Measurements from ENCODE around the gene ALKBH2.

Gene ALKBH2

GRCh38 chr12:109087250-109087649 is 6.0 kb downstream of the ALKBH2 start:
- ChIA-PET CTCF (interaction anchor here (0.6 kb wide), 1 partner anchor 168 kb away, joined by 3 read pairs; no protein-coding TSS in a partner anchor), POLR2A (interaction anchor here (0.7 kb wide), 1 partner anchor 526 kb away, joined by 3 read pairs; the partner anchor contains the start of gene SART3)
- TF ChIP-seq HDGF (IDR thresholded peaks at IDR 0.05; ENCODE audit: borderline replicate concordance) (no peak), SP1 (IDR thresholded peaks at IDR 0.05) (no peak), L3MBTL2 (conservative IDR thresholded peaks at IDR 0.05) (no peak), LEF1 (IDR thresholded peaks at IDR 0.05; ENCODE audit: borderline replicate concordance) (no peak), TARDBP (IDR thresholded peaks at IDR 0.05) (no peak), BHLHE40 (IDR thresholded peaks at IDR 0.05; ENCODE audit: borderline replicate concordance) (no peak), ELF4 (IDR thresholded peaks at IDR 0.05) (no peak), FOXA1 (IDR thresholded peaks at IDR 0.05) (no peak), ARNT (IDR thresholded peaks at IDR 0.05) (no peak), NFRKB (IDR thresholded peaks at IDR 0.05) (no peak), FOXM1 (IDR thresholded peaks at IDR 0.05; ENCODE audit: borderline replicate concordance) (no peak), FOXK2 (IDR thresholded peaks at IDR 0.05) (no peak), PKNOX1 (IDR thresholded peaks at IDR 0.05) (no peak), ZNF384 (IDR thresholded peaks at IDR 0.05) (no peak), CTBP1 (IDR thresholded peaks at IDR 0.05; ENCODE audit: borderline replicate concordance) (no peak), SUZ12 (IDR thresholded peaks at IDR 0.05) (no peak)

GRCh38 chr12:109085590-109085989 is 7.7 kb downstream of the ALKBH2 start:
- CTCF ChIA-PET = no interaction called here
- POLR2A ChIA-PET = no interaction called here
- DNase-seq (ENCODE audit: extremely low spot score) = no peak

More at GRCh38 chr12:109087250-109087649, 6.0 kb downstream of the ALKBH2 start:
- no peak for DNase-seq (ENCODE audit: extremely low spot score)

GRCh38 chr12:109084425-109084824 is 8.8 kb downstream of the ALKBH2 start:
- POLR2A ChIA-PET = interaction anchor here (0.7 kb wide), 1 partner anchor 8 kb away, joined by 3 read pairs; no protein-coding TSS in a partner anchor
- DNase-seq (ENCODE audit: extremely low spot score) = no peak
- TF ChIP-seq SP1 (IDR thresholded peaks at IDR 0.05) = no peak
- TF ChIP-seq TARDBP (IDR thresholded peaks at IDR 0.05) = no peak
- TF ChIP-seq ZNF384 (IDR thresholded peaks at IDR 0.05) = no peak
- no peak for TF ChIP-seq FOXK2 (IDR thresholded peaks at IDR 0.05)
- no peak for TF ChIP-seq NFRKB (IDR thresholded peaks at IDR 0.05)
- no peak for TF ChIP-seq HDGF (IDR thresholded peaks at IDR 0.05; ENCODE audit: borderline replicate concordance)
- no peak for TF ChIP-seq PKNOX1 (IDR thresholded peaks at IDR 0.05)
- no peak for TF ChIP-seq FOXA1 (IDR thresholded peaks at IDR 0.05)
- TF ChIP-seq L3MBTL2 (conservative IDR thresholded peaks at IDR 0.05) = no peak
- TF ChIP-seq FOXM1 (IDR thresholded peaks at IDR 0.05; ENCODE audit: borderline replicate concordance) = no peak
- CTCF ChIA-PET = no interaction called here

More at GRCh38 chr12:109085590-109085989, 7.7 kb downstream of the ALKBH2 start:
- TF ChIP-seq LEF1 (IDR thresholded peaks at IDR 0.05; ENCODE audit: borderline replicate concordance) = no peak
- TF ChIP-seq FOXM1 (IDR thresholded peaks at IDR 0.05; ENCODE audit: borderline replicate concordance) = no peak
- no peak for TF ChIP-seq HDGF (IDR thresholded peaks at IDR 0.05; ENCODE audit: borderline replicate concordance)
- no peak for TF ChIP-seq NFRKB (IDR thresholded peaks at IDR 0.05)
- TF ChIP-seq TARDBP (IDR thresholded peaks at IDR 0.05) = no peak
- no peak for TF ChIP-seq BHLHE40 (IDR thresholded peaks at IDR 0.05; ENCODE audit: borderline replicate concordance)
- TF ChIP-seq FOXK2 (IDR thresholded peaks at IDR 0.05) = no peak
- TF ChIP-seq ELF4 (IDR thresholded peaks at IDR 0.05) = no peak
- no peak for TF ChIP-seq SP1 (IDR thresholded peaks at IDR 0.05)
- no peak for TF ChIP-seq L3MBTL2 (conservative IDR thresholded peaks at IDR 0.05)
- TF ChIP-seq ARNT (IDR thresholded peaks at IDR 0.05) = no peak
- TF ChIP-seq CTBP1 (IDR thresholded peaks at IDR 0.05; ENCODE audit: borderline replicate concordance) = no peak
- no peak for TF ChIP-seq FOXA1 (IDR thresholded peaks at IDR 0.05)
- TF ChIP-seq SUZ12 (IDR thresholded peaks at IDR 0.05) = no peak
- TF ChIP-seq PKNOX1 (IDR thresholded peaks at IDR 0.05) = no peak
- TF ChIP-seq ZNF384 (IDR thresholded peaks at IDR 0.05) = no peak

GRCh38 chr12:109082751-109083150 is 10.5 kb downstream of the ALKBH2 start:
- DNase-seq (ENCODE audit: extremely low spot score) = no peak
- CTCF ChIA-PET = no interaction called here
- TF ChIP-seq SUZ12 (IDR thresholded peaks at IDR 0.05) (no peak), NFRKB (IDR thresholded peaks at IDR 0.05) (no peak), LEF1 (IDR thresholded peaks at IDR 0.05; ENCODE audit: borderline replicate concordance) (no peak), SP1 (IDR thresholded peaks at IDR 0.05) (no peak), ZNF384 (IDR thresholded peaks at IDR 0.05) (no peak), FOXK2 (IDR thresholded peaks at IDR 0.05) (no peak), TARDBP (IDR thresholded peaks at IDR 0.05) (no peak), HDGF (IDR thresholded peaks at IDR 0.05; ENCODE audit: borderline replicate concordance) (no peak), L3MBTL2 (conservative IDR thresholded peaks at IDR 0.05) (no peak), ELF4 (IDR thresholded peaks at IDR 0.05) (no peak), CTBP1 (IDR thresholded peaks at IDR 0.05; ENCODE audit: borderline replicate concordance) (no peak), ARNT (IDR thresholded peaks at IDR 0.05) (no peak), FOXM1 (IDR thresholded peaks at IDR 0.05; ENCODE audit: borderline replicate concordance) (no peak), FOXA1 (IDR thresholded peaks at IDR 0.05) (no peak)
- POLR2A ChIA-PET = no interaction called here

GRCh38 chr12:109074866-109075265 is 18.4 kb downstream of the ALKBH2 start:
- TF ChIP-seq SUZ12 (IDR thresholded peaks at IDR 0.05) = no peak
- no peak for TF ChIP-seq NFRKB (IDR thresholded peaks at IDR 0.05)
- TF ChIP-seq LEF1 (IDR thresholded peaks at IDR 0.05; ENCODE audit: borderline replicate concordance) = no peak
- TF ChIP-seq L3MBTL2 (conservative IDR thresholded peaks at IDR 0.05) = no peak
- TF ChIP-seq HDGF (IDR thresholded peaks at IDR 0.05; ENCODE audit: borderline replicate concordance) = no peak
- TF ChIP-seq ZNF384 (IDR thresholded peaks at IDR 0.05) = no peak
- no peak for TF ChIP-seq CTBP1 (IDR thresholded peaks at IDR 0.05; ENCODE audit: borderline replicate concordance)
- TF ChIP-seq ELF4 (IDR thresholded peaks at IDR 0.05) = no peak
- no peak for TF ChIP-seq SP1 (IDR thresholded peaks at IDR 0.05)
- ChIA-PET POLR2A (no interaction called here), CTCF (no interaction called here)
- no peak for DNase-seq (ENCODE audit: extremely low spot score)

All from HEK293T (cell line).